Measurements from ENCODE around the gene BSN. TPM values are rescaled to one million over a fixed set of nuclear protein-coding genes. Genes with fewer than 3 reads are reported as not detected.

The BSN gene
- total RNA-seq, 1 donor, result 0.27 TPM

DNA sequence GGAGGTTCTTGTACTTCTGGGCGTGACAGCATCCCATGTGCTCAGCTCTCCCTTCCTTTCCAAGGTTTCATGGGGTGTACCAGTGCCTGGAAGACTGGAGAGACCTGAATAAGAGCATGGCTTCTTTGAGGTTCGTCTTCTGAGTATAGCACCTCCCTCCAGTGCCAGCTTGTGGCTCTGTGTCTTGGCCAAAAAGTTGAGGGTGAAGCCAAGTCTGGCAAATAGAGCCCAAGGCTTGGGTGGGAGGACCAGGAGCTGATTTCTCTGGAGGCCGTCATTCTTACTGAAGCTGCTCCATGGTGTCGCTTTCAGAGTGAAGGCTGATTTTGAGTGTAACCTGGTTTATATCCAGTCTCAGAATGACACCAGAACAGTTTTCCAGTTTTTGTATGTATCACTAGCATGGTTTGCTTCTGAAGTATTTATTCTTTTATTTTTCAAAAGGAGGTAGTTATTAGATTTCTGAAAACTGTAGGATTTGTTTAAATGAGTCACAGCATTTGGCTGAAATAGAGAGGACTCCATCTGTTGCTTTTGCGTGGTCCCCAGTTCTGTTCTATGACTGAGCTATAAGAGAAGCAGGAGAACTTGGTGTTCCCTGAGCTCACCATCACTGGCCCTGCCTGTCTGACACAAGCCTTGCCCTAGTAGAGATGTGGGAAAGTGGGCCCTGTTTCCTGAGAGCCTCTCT, 47.2 kb downstream of the BSN start:
- no peak for DNase-seq (ENCODE audit: low read depth)
- TF ChIP-seq, protein P1, sequence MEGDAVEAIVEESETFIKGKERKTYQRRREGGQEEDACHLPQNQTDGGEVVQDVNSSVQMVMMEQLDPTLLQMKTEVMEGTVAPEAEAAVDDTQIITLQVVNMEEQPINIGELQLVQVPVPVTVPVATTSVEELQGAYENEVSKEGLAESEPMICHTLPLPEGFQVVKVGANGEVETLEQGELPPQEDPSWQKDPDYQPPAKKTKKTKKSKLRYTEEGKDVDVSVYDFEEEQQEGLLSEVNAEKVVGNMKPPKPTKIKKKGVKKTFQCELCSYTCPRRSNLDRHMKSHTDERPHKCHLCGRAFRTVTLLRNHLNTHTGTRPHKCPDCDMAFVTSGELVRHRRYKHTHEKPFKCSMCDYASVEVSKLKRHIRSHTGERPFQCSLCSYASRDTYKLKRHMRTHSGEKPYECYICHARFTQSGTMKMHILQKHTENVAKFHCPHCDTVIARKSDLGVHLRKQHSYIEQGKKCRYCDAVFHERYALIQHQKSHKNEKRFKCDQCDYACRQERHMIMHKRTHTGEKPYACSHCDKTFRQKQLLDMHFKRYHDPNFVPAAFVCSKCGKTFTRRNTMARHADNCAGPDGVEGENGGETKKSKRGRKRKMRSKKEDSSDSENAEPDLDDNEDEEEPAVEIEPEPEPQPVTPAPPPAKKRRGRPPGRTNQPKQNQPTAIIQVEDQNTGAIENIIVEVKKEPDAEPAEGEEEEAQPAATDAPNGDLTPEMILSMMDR (IDR thresholded peaks at IDR 0.05; ENCODE audit: insufficient read depth, low read length), result no peak
- no peak overlapping the region for H3K4me3 ChIP-seq (ENCODE audit: low read depth, low read length)

DNA sequence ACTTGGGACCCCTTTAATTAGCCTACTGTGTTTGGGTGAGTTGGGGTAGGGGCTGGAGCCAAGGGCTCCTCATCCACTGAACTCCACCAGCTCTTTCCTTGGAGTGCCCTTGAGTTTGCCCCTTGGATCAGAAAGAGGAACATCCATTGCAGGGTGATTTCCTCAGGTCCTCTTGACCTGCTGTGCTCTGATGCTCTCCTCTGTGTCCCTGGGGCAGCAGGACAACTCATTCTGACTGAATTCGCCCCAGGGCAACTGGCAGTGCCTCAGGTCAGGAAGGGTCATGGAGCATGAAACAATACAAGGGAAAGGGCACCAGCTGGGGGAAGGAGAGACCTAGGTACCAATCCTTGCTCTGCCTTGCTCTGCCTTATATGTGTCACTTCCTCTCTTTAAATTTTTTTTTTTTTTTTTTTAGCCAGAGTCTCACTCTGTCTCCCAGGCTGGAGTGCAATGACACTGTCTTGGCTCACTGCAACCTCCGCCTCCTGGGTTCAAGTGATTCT, 47.8 kb downstream of the BSN start:
- DNase-seq (ENCODE audit: low read depth), result no peak
- TF ChIP-seq, protein P1 (IDR thresholded peaks at IDR 0.05; ENCODE audit: insufficient read depth, low read length), result no peak
- no peak overlapping the region for H3K4me3 ChIP-seq (ENCODE audit: low read depth, low read length)

DNA sequence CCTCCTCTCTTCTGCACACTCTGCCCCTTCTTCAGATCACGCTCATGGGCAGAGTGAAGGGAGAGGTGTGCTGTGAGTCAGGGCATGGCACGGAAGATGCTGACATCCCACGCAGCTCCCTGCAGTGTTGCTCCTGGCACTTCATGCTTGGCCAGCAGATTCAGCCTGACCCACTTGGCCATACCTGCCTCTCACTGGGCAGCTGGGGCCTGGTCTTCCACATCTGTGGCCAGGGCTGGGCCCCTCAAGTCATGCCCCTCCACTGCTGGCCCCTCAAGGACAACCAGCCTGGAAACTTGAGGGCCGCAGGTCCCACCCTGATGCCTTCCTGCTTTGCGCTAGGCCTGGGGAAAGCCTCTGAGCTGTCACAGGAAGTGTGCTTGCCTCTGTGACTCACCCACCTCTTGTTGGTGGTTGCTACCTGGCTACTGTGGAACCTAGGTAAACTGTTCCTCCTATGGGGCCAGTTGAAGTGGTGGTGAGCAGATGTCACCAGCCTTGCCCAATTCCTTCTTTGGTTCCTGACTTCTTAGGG, 48.7 kb downstream of the BSN start:
- no peak overlapping the region for H3K4me3 ChIP-seq (ENCODE audit: low read depth, low read length)
- TF ChIP-seq, protein P1 (IDR thresholded peaks at IDR 0.05; ENCODE audit: insufficient read depth, low read length), result no peak
- DNase-seq (ENCODE audit: low read depth), result no peak

DNA sequence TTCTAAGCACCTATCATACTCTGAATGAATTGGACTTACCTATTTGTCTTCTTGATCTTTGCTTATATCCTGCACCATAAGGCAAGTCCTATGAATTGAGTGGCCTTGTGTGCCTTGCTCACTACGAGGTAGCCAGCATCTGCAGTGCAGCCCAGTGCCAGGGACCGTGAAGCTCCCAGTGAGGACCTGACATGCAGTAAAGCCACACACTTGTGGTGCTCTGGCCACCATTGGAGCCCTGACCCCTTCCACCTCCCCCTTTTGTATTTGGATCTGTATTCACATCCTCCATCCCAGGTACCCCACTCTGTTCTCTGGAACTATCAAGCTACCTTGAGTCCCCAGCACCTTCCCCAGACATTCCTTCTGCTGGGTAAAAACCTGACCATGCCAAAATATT, 52.1 kb downstream of the BSN start:
- H3K4me3 ChIP-seq (ENCODE audit: low read depth, low read length), result no peak overlapping the region
- no peak for DNase-seq (ENCODE audit: low read depth)
- TF ChIP-seq, protein P1 (IDR thresholded peaks at IDR 0.05; ENCODE audit: insufficient read depth, low read length), result no peak

DNA sequence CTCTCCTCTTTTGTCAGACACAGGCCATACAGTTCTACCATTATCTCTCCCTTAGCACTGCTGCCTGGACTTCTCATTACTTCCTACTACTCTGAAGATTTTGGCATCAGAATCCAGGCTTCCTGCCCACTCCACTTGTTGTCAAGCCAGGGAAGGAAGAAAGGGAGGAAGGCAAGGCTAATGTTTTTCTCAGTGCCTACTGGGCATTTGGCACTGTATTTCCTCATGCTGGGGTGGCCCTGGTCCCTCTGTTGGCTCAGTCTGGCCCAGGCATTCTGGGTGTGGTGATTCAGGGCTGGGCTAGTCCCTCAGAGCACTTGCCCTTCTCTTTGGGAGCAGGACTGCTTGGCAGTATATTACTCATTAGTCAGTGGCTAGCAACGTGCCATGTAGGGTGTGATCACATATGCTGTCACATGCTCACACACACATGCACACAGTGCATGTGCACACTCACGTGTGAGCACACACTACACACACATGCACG, 52.9 kb downstream of the BSN start:
- no peak overlapping the region for H3K4me3 ChIP-seq (ENCODE audit: low read depth, low read length)
- DNase-seq (ENCODE audit: low read depth), result peak; percentile 43
- TF ChIP-seq, protein P1 (IDR thresholded peaks at IDR 0.05; ENCODE audit: insufficient read depth, low read length), result no peak

DNA sequence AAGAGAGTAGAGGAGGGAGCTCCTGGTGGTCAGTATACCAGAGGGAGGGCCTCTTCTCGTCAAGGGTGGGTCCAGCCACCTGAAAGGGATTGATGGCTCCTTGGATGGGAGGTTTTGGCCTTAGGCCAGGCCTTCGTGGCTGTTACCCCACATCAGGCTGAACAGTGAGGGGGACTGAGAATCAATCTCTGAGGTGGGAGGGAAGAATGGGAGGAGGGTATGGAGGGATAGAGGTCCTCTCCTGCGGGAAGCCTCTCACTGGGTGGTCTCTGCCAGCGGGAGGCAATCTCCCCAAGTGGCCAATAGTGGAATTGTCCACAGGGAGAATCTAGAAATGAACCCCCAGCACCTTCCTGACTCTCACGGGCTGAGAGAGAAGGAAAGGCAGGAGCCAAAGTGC, 53.5 kb downstream of the BSN start:
- H3K4me3 ChIP-seq (ENCODE audit: low read depth, low read length), result no peak overlapping the region
- no peak for DNase-seq (ENCODE audit: low read depth)
- TF ChIP-seq, protein P1 (IDR thresholded peaks at IDR 0.05; ENCODE audit: insufficient read depth, low read length), result peak; percentile 14
